Urinary bladder (tissue), 4 donors: Measurements from ENCODE around the gene ZNF286A. TPM values are rescaled to one million over a fixed set of nuclear protein-coding genes. Genes with fewer than 3 reads are reported as not detected.
"Not testable (repeated sequence)": the region's sequence is repeated elsewhere in the genome, so short reads cannot be mapped to it uniquely, and the experiment has no call there.

ENCODE experiments used
- DNase-seq: peaks from one replicate; pipeline ENCODE4 v3.0.0-alpha.2; 2015; ENCODE audit errors: extremely low spot score
- H3K27ac ChIP-seq: one replicate; pipeline ENCODE4 v1.5.1; 2013; ENCODE audit warnings: low read depth, mild to moderate bottlenecking, moderate library complexity
- H3K36me3 ChIP-seq: one replicate; pipeline ENCODE4 v1.6.1; 2013; ENCODE audit warnings: mild to moderate bottlenecking, moderate library complexity; ENCODE audit not compliant: insufficient read depth
- H3K4me1 ChIP-seq: one replicate; pipeline ENCODE4 v1.6.1; 2013; ENCODE audit warnings: mild to moderate bottlenecking, moderate library complexity; ENCODE audit not compliant: insufficient read depth
- H3K4me3 ChIP-seq: one replicate; pipeline ENCODE4 v1.5.1; 2013; ENCODE audit warnings: low read depth, low read length
- WGBS: extraction: QIAGEN DNeasy Blood & Tissue Kit; methylation state at CpG from one replicate; pipeline ENCODE4 v1.1.7; 2013; 5-methylcytosine and 5-hydroxymethylcytosine counted together
- polyA plus RNA-seq: library from polyadenylated mRNA; stranded (reverse); fragments of 200-250 nt; gene quantifications from one replicate; pipeline ENCODE4 v1.2.3, GENCODE V29; 2013
- small RNA-seq: library from RNA; depleted of rRNA; stranded (forward); fragments of <200 nt; gene quantifications from one replicate; pipeline ENCODE3, GENCODE V24; 2014
- total RNA-seq: library from RNA; depleted of rRNA; stranded (reverse); fragments of >200 nt; gene quantifications from one replicate; pipeline ENCODE4 v1.2.3, GENCODE V29; 2014
- donor health status: healthy with polysubstance abuse.
- donor health status: healthy.

The ZNF286A gene
- total and polyA plus RNA-seq, 2 donors, result 9.4 to 50.4 TPM

GRCh38 chr17:15744885-15745284, 45.3 kb downstream of the ZNF286A start:
- no peak overlapping the region for H3K27ac ChIP-seq
- DNase-seq, result no peak

GRCh38 chr17:15749403-15749802, 49.9 kb downstream of the ZNF286A start:
- not testable (repeated sequence) for DNase-seq, H3K4me1 ChIP-seq, H3K27ac ChIP-seq, H3K36me3 ChIP-seq, H3K4me3 ChIP-seq
- WGBS, result 33% methylated on average over 36 of the region's 36 CpGs

More at GRCh38 chr17:15744885-15745284, 45.3 kb downstream of the ZNF286A start:
- Histone ChIP-seq H3K4me3 (no peak overlapping the region), H3K36me3 (no peaks in the 10 kb centered on the region), H3K4me1 (no peaks in the 10 kb centered on the region)
- 67% methylated on average over 2 of the region's 2 CpGs for WGBS

GRCh38 chr17:15768865-15769533, 69.4 kb downstream of the ZNF286A start:
- WGBS, result 45% methylated on average over 8 of the region's 14 CpGs
- H3K4me3 ChIP-seq, H3K4me1 ChIP-seq, H3K36me3 ChIP-seq, DNase-seq, H3K27ac ChIP-seq: not testable (repeated sequence)

Small RNA genes lying within 50 kb of the gene (small RNA-seq; reads per million reads assigned to genes)
- not detected for gene ZNF29P

Other genes with a start within 250 kb of the ZNF286A start
- gene CDRT4, start 232.1 kb upstream of the ZNF286A start, total RNA-seq, result 14.4 TPM
- 1.9 TPM for gene CDRT4, start 232.1 kb upstream of the ZNF286A start, polyA plus RNA-seq
- 70.6 TPM for gene TVP23C, start 136.3 kb upstream of the ZNF286A start, total RNA-seq
- 2.7 TPM for gene TVP23C, start 136.3 kb upstream of the ZNF286A start, polyA plus RNA-seq
- gene FBXW10B, start 80.0 kb upstream of the ZNF286A start, total RNA-seq, result 1.7 TPM
- 0.52 TPM for gene FBXW10B, start 80.0 kb upstream of the ZNF286A start, polyA plus RNA-seq
- 37.4 TPM for gene TRIM16, start 15.4 kb upstream of the ZNF286A start, total RNA-seq
- 30.5 TPM for gene TRIM16, start 15.4 kb upstream of the ZNF286A start, polyA plus RNA-seq
- 1.3 TPM for gene TBC1D26, start 32.5 kb downstream of the ZNF286A start, total RNA-seq
- gene TBC1D26, start 32.5 kb downstream of the ZNF286A start, polyA plus RNA-seq, result not detected
- 5.9 TPM for gene ADORA2B, start 245.4 kb downstream of the ZNF286A start, total RNA-seq
- 2.6 TPM for gene ADORA2B, start 245.4 kb downstream of the ZNF286A start, polyA plus RNA-seq